Stimulated activated naive CD4-positive, alpha-beta T cell (primary cell): Measurements from ENCODE around the gene LCA5.
"Not testable (repeated sequence)": the region's sequence is repeated elsewhere in the genome, so short reads cannot be mapped to it uniquely, and the experiment has no call there.

Experiments
- DNase-seq, 6 experiments: peaks; one replicate each; lab custom pipeline; 2025; lab: John Stamatoyannopoulos, UW

Gene LCA5

GRCh38 chr6:79467716-79468115 lies 69.5 kb downstream of the LCA5 start:
- no peak for DNase-seq

DNA sequence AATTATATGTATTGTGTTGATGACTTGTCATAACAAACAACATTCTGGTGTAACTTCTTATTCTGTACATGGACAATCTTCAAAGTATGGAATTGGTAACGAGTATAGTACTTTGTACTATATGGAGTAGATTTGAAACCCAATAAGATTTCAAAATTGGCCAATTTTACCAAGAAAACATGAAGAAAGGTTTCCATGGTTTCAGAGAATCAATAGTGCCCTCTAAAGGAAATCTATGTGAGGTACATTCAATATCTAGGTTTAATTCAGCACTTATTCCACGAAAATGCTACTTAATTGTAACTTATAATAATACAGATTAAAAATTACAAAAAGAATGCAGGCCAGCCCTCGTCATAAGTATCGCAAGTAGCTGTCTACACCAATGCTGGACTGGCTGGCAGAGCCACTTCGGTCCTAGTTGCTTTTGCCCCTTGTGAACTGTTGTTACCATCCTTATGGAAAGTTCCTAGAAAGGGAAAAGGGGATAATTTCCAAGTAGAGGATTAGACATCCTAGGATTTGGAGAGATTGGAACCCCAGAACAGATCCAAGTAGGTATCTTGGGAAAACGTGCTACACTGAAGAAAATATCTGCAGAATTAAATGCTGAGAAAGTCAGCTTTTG lies 70.9 kb downstream of the LCA5 start:
- no peak for DNase-seq

GRCh38 chr6:79465381-79465780 lies 71.8 kb downstream of the LCA5 start:
- DNase-seq, result no peak

DNA sequence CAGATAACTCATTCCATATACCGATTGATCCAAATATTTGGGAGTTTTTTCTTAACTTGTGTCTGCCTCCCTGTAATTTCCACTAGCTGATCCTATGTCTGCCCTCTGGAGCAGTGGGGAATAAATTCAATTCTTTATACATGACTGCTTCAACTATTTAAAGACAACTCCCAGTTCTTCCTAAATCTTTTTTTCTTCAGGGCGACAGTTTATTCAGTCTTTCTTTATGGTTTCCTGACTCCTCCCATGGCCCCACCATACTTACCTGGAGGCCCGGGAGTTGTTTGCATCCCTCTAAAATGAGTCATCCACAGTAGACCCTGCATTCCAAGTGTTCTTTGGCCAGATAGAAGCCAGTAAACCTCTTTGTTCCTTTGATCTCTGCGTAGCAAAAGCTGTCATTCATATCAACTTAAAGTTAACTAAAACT lies 73.6 kb downstream of the LCA5 start:
- DNase-seq, result no peak

- DNase-seq, result no peak
Measured at GRCh38 chr6:79461205-79461604, 76.0 kb downstream of the LCA5 start.

DNA sequence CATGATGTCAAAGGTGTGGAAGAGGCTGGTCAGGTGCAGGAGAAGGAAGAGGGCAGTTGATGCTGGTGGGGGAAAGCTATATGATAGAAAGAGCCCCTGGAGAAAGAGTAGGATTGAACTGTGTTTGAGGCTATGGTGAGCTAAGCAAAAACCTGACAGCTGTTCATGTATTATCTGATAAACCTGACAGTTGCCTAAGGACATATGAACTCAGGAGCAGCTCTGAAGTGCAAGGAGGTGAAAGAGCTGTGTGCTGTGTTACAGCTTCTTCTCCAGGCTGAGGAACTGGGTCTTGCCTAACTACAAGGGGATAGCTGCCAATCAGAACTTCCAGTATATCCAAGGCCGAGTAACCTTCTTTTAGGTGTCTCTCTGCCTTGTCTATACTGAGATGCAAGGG lies 81.8 kb downstream of the LCA5 start:
- no peak for DNase-seq

- DNase-seq, result no peak
Measured at GRCh38 chr6:79453558-79454042, 83.6 kb downstream of the LCA5 start.

GRCh38 chr6:79450984-79451383 lies 86.2 kb downstream of the LCA5 start:
- no peak for DNase-seq

GRCh38 chr6:79446006-79446405 lies 91.2 kb downstream of the LCA5 start:
- DNase-seq, result no peak

- not testable (repeated sequence) for DNase-seq
Measured at GRCh38 chr6:79443876-79444275, 93.4 kb downstream of the LCA5 start.

GRCh38 chr6:79441192-79441591 lies 96.0 kb downstream of the LCA5 start:
- DNase-seq, result no peak

- DNase-seq, result no peak
Measured at GRCh38 chr6:79440598-79440997, 96.6 kb downstream of the LCA5 start.

GRCh38 chr6:79438030-79438429 lies 99.2 kb downstream of the LCA5 start:
- DNase-seq, result no peak

- DNase-seq, result no peak
Measured at GRCh38 chr6:79436241-79436640, 101.0 kb downstream of the LCA5 start.

DNA sequence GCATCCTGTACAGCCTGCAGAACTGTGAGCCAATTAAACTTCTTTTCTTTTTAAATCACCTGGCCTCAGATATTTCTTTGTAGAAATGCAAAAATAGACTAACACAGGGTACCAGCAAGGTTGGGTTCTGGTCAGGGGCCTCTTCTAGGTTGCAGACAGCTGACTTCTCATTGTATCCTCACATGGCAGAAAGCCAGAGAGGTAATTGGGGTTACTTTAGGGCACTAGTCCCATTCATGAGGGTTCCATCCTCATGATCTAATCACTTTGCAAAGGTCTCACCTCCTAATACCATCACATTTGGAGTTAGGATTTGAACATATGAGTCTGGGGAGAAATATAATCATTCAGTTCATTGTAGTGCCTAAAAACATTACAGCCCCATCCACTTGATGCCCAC lies 101.5 kb downstream of the LCA5 start:
- DNase-seq, result no peak
